DND-41 (cell line): Measurements from ENCODE around the gene CACNA1I.

Experiments used
- EZH2 ChIP-seq: IDR thresholded peaks from 3 replicates; pipeline ENCODE4 v1.6.1; 2012; ENCODE audit warnings: borderline replicate concordance, low read depth, mild to moderate bottlenecking, moderate library complexity, low read length, inconsistent platforms; ENCODE audit not compliant: severe bottlenecking
- TF ChIP-seq, protein P1 (sequence below): IDR thresholded peaks from 2 replicates; pipeline ENCODE4 v1.5.1; 2012; ENCODE audit warnings: borderline replicate concordance, low read length, moderate library complexity, mild to moderate bottlenecking; ENCODE audit not compliant: poor library complexity, severe bottlenecking; ENCODE audit errors: extremely low read depth

DNA sequence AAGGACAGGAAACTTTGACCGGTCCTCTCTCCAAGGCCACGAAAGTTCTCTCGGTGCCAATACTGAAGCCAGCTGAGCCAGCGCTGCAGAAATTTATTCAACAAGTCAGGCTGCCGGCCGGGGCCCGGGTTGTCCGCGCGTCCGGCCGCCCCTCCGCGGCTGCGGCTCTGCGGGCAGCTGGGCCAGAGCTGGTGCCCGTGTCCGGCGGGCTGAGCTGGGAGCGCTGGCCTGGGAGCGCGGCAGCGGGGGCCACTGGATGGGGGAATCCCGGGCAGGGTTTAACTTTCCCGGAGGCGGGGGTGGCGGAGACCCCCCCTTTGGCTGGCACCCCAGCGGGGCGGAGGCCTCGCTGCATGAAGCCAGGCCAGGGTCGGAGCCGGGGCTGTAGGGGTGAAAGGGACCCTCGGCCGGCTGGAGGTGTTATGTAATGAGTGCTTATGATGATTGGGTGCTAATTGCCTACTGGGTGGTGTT is 12.3 kb upstream of the CACNA1I start:
- TF ChIP-seq, protein P1, sequence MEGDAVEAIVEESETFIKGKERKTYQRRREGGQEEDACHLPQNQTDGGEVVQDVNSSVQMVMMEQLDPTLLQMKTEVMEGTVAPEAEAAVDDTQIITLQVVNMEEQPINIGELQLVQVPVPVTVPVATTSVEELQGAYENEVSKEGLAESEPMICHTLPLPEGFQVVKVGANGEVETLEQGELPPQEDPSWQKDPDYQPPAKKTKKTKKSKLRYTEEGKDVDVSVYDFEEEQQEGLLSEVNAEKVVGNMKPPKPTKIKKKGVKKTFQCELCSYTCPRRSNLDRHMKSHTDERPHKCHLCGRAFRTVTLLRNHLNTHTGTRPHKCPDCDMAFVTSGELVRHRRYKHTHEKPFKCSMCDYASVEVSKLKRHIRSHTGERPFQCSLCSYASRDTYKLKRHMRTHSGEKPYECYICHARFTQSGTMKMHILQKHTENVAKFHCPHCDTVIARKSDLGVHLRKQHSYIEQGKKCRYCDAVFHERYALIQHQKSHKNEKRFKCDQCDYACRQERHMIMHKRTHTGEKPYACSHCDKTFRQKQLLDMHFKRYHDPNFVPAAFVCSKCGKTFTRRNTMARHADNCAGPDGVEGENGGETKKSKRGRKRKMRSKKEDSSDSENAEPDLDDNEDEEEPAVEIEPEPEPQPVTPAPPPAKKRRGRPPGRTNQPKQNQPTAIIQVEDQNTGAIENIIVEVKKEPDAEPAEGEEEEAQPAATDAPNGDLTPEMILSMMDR: no peak
- no peak for TF ChIP-seq EZH2
